CD4-positive, alpha-beta T cell (primary cell): ENCODE data around the gene GPR157. TPM values are rescaled to one million over a fixed set of nuclear protein-coding genes. Genes with fewer than 3 reads are reported as not detected.

Experiments
- ATAC-seq: fragments of 200-7000 bp; cut with Tn5 transposase; one replicate; pipeline ENCODE4 v1.10.0; 2022; ENCODE audit warnings: mild to moderate bottlenecking; ENCODE audit not compliant: poor library complexity
- CTCF ChIA-PET: fragments of 350-600 bp; sonication (Branson Sonifier 250); formaldehyde crosslinking; loops from one replicate; lab custom pipeline; 2021; ENCODE audit warnings: antibody characterized with exemption, inconsistent platforms; lab: Charles Lee
- POLR2A ChIA-PET: fragments of 350-600 bp; sonication (Branson Sonifier 250); formaldehyde crosslinking; loops from one replicate; lab custom pipeline; 2021; ENCODE audit warnings: antibody characterized with exemption, inconsistent platforms; lab: Charles Lee
- DNase-seq, 14 experiments: peaks; one replicate each; pipeline ENCODE4 v3.0.0-alpha.2; 2013 to 2020; ENCODE audit warnings: mixed read lengths in 2 of 14
- H3K27ac ChIP-seq, 2 donors: one replicate each; pipeline versions ENCODE4 v1.5.1 to v1.7.0; 2013; ENCODE audit warnings: low read length in 2 of 2, low read depth in 1 of 2, mild to moderate bottlenecking in 1 of 2
- H3K27me3 ChIP-seq, 2 experiments: 1 replicate in 1 of 2; 2 replicates in 1 of 2; pipeline versions ENCODE4 v1.6.1 to v1.7.0; 2013; ENCODE audit warnings: low read length in 2 of 2, control low read depth in 1 of 2, mild to moderate bottlenecking in 1 of 2, moderate library complexity in 1 of 2; ENCODE audit not compliant: insufficient read depth in 2 of 2, control insufficient read depth in 1 of 2
- H3K36me3 ChIP-seq: one replicate; pipeline ENCODE4 v1.6.1; 2013; ENCODE audit warnings: low read length, control low read depth; ENCODE audit not compliant: insufficient read depth
- H3K4me1 ChIP-seq: one replicate; pipeline ENCODE4 v1.6.1; 2013; ENCODE audit warnings: low read length, control low read depth; ENCODE audit not compliant: insufficient read depth
- H3K4me3 ChIP-seq: one replicate; pipeline ENCODE4 v1.5.1; 2013; ENCODE audit warnings: mild to moderate bottlenecking, low read length, moderate library complexity
- H3K9me3 ChIP-seq, 2 experiments: 1 replicate in 1 of 2; 2 replicates in 1 of 2; pipeline versions ENCODE4 v1.6.1 to v1.7.0; 2013; ENCODE audit warnings: low read length in 2 of 2, mild to moderate bottlenecking in 2 of 2, control low read depth in 1 of 2, moderate library complexity in 1 of 2; ENCODE audit not compliant: control insufficient read depth in 1 of 2, insufficient read depth in 1 of 2
- H3K27ac Mint-ChIP-seq: one replicate; pipeline ENCODE4 v1.8.0; 2020; ENCODE audit warnings: mixed read lengths
- H3K27me3 Mint-ChIP-seq: one replicate; pipeline ENCODE4 v1.8.0; 2021; ENCODE audit warnings: mixed read lengths
- H3K36me3 Mint-ChIP-seq: one replicate; pipeline ENCODE4 v1.8.0; 2021; ENCODE audit warnings: low read depth, mixed read lengths
- H3K4me1 Mint-ChIP-seq: one replicate; pipeline ENCODE4 v1.8.0; 2021; ENCODE audit warnings: low read depth, mixed read lengths
- H3K4me3 Mint-ChIP-seq: one replicate; pipeline ENCODE4 v1.8.0; 2020; ENCODE audit warnings: mild to moderate bottlenecking, mixed read lengths
- H3K9me3 Mint-ChIP-seq: one replicate; pipeline ENCODE4 v1.8.0; 2020; ENCODE audit warnings: mixed read lengths
- CTCF ChIP-seq: fragments of 200-600 bp; IDR thresholded peaks from one replicate; pipeline ENCODE4 v1.8.0; 2022; ENCODE audit warnings: antibody characterized with exemption, mild to moderate bottlenecking
- intact Hi-C, 2 experiments: fragments of 100-400 bp; cut with DNase I in 1 of 2; cut with micrococcal nuclease in 1 of 2; formaldehyde crosslinking; loops; one replicate each; pipeline versions ENCODE4 v1.15.1 to v1.9.0; 2023 to 2025; cut with DNase I, micrococcal nuclease
- total RNA-seq, 174 experiments: library from RNA in 2 of 174; stranded (reverse) in 2 of 174; gene quantifications; one replicate each; pipeline ENCODE4 v1.2.3 and lab custom pipeline; 2021 to 2026

GPR157 gene
- total RNA-seq, 2 experiments from 2014 or later = 2.1 to 5.1 TPM

GRCh38 chr1:9151328-9151860 is 22.5 kb upstream of the GPR157 start:
- ATAC-seq (no peak), DNase-seq (no peak)
- H3K27ac Mint-ChIP-seq = no peak overlapping the region
- H3K27me3 Mint-ChIP-seq = no peaks in the 10 kb centered on the region
- H3K4me3 Mint-ChIP-seq = no peak overlapping the region
- POLR2A ChIA-PET = no interaction called here
- Histone ChIP-seq H3K9me3 (no peaks in the 10 kb centered on the region), H3K4me1 (no peaks in the 10 kb centered on the region), H3K27ac (no peak overlapping the region), H3K4me3 (no peak overlapping the region), H3K27me3 (no peaks in the 10 kb centered on the region), H3K36me3 (no peaks in the 10 kb centered on the region)
- intact Hi-C loops = no loop called here
- H3K4me1 Mint-ChIP-seq = no peaks in the 10 kb centered on the region
- no peak for TF ChIP-seq CTCF
- CTCF ChIA-PET = interaction anchor here (0.5 to 2.1 kb wide), 2 partner anchors 9 to 1335 kb away, joined by 3 to 5 read pairs; no protein-coding TSS in a partner anchor
- no peaks in the 10 kb centered on the region for H3K9me3 Mint-ChIP-seq
- no peaks in the 10 kb centered on the region for H3K36me3 Mint-ChIP-seq

GRCh38 chr1:9150582-9151327 is 21.9 kb upstream of the GPR157 start:
- H3K4me3 Mint-ChIP-seq = no peak overlapping the region
- H3K9me3 Mint-ChIP-seq = no peaks in the 10 kb centered on the region
- CTCF ChIA-PET = interaction anchor here (0.5 to 2.1 kb wide), 2 partner anchors 9 to 1335 kb away, joined by 3 to 5 read pairs; no protein-coding TSS in a partner anchor
- H3K4me1 Mint-ChIP-seq = no peaks in the 10 kb centered on the region
- POLR2A ChIA-PET = no interaction called here
- ATAC-seq (no peak), DNase-seq (no peak)
- no peaks in the 10 kb centered on the region for H3K36me3 Mint-ChIP-seq
- H3K27ac ChIP-seq = no peak overlapping the region
- H3K4me3 ChIP-seq = no peak overlapping the region
- TF ChIP-seq CTCF = no peak
- H3K9me3 ChIP-seq = no peaks in the 10 kb centered on the region
- H3K27me3 ChIP-seq = no peaks in the 10 kb centered on the region
- intact Hi-C loops = no loop called here
- H3K27me3 Mint-ChIP-seq = no peaks in the 10 kb centered on the region
- no peaks in the 10 kb centered on the region for H3K4me1 ChIP-seq
- no peaks in the 10 kb centered on the region for H3K36me3 ChIP-seq
- no peak overlapping the region for H3K27ac Mint-ChIP-seq

- POLR2A ChIA-PET = no interaction called here
- H3K36me3 ChIP-seq = no peaks in the 10 kb centered on the region
Measured at GRCh38 chr1:9149837-9150581, 21.1 kb upstream of the GPR157 start.

More at GRCh38 chr1:9149837-9150581, 21.1 kb upstream of the GPR157 start:
- Mint-ChIP-seq H3K36me3 (no peaks in the 10 kb centered on the region), H3K4me3 (no peak overlapping the region), H3K4me1 (no peaks in the 10 kb centered on the region), H3K27ac (no peak overlapping the region), H3K27me3 (no peaks in the 10 kb centered on the region), H3K9me3 (no peaks in the 10 kb centered on the region)
- ATAC-seq = no peak
- Histone ChIP-seq H3K4me3 (no peak overlapping the region), H3K27ac (no peak overlapping the region), H3K9me3 (no peaks in the 10 kb centered on the region), H3K4me1 (no peaks in the 10 kb centered on the region), H3K27me3 (no peaks in the 10 kb centered on the region)
- TF ChIP-seq CTCF = no peak
- intact Hi-C loops = no loop called here
- no peak for DNase-seq
- CTCF ChIA-PET = interaction anchor here (1.0 to 2.1 kb wide), 2 partner anchors 8 to 40 kb away, joined by 3 to 5 read pairs; no protein-coding TSS in a partner anchor
